Adipose tissue (tissue), 3 donors: ENCODE measurements around the gene LOXL4. TPM values are rescaled to one million over a fixed set of nuclear protein-coding genes. Genes with fewer than 3 reads are reported as not detected.

ENCODE experiments used
- H3K27ac ChIP-seq: one replicate; pipeline ENCODE4 v1.5.1; 2013; ENCODE audit warnings: low read depth, low read length
- WGBS, 3 donors: extraction: QIAGEN DNeasy Blood & Tissue Kit; methylation state at CpG; one replicate each; pipeline ENCODE4 v1.1.7; 2013; 5-methylcytosine and 5-hydroxymethylcytosine counted together
- polyA plus RNA-seq, 3 donors: library from polyadenylated mRNA; stranded (reverse); fragments of 200-250 nt; gene quantifications; one replicate each; pipeline ENCODE4 v1.2.3, GENCODE V29; 2013
- donor health status: healthy with polysubstance abuse.
- donor health status: Bipolar disorder and iron deficiency.
- donor health status: healthy.

LOXL4 gene
- polyA plus RNA-seq, 3 donors = 1.5 to 2.8 (median 2.0) TPM

- no peak overlapping the region for H3K27ac ChIP-seq
- WGBS, 3 donors = 47 to 82% (median 69%) methylated on average over 1 of the region's 1 CpG
Observed at GRCh38 chr10:98226508-98227144, 41.4 kb downstream of the LOXL4 start.

- WGBS, 3 donors = 86 to 98% (median 92%) methylated on average over 1 of the region's 1 CpG
Observed at GRCh38 chr10:98224996-98225395, 43.0 kb downstream of the LOXL4 start.

GRCh38 chr10:98224509-98224908 lies 43.5 kb downstream of the LOXL4 start:
- 76 to 83% (median 81%) methylated on average over 2 of the region's 2 CpGs for WGBS, 3 donors
- H3K27ac ChIP-seq = no peak overlapping the region

More at GRCh38 chr10:98224996-98225395, 43.0 kb downstream of the LOXL4 start:
- no peak overlapping the region for H3K27ac ChIP-seq

- no peak overlapping the region for H3K27ac ChIP-seq
- WGBS, 3 donors = 97 to 99% (median 97%) methylated on average over 6 of the region's 6 CpGs
Observed at GRCh38 chr10:98223874-98224273, 44.1 kb downstream of the LOXL4 start.

- 47 to 81% (median 58%) methylated on average over 1 of the region's 1 CpG for WGBS, 3 donors
- H3K27ac ChIP-seq = no peak overlapping the region
Observed at GRCh38 chr10:98217801-98218200, 50.2 kb downstream of the LOXL4 start.

- WGBS, 3 donors = 97 to 98% (median 97%) methylated on average over 2 of the region's 2 CpGs
Observed at GRCh38 chr10:98215373-98215772, 52.6 kb downstream of the LOXL4 start.

GRCh38 chr10:98213740-98214139 lies 54.3 kb downstream of the LOXL4 start:
- WGBS, 3 donors = 93 to 98% (median 94%) methylated on average over 1 of the region's 1 CpG
- H3K27ac ChIP-seq = no peak overlapping the region

More at GRCh38 chr10:98215373-98215772, 52.6 kb downstream of the LOXL4 start:
- no peak overlapping the region for H3K27ac ChIP-seq

- H3K27ac ChIP-seq = no peak overlapping the region
- 81 to 90% (median 82%) methylated on average over 1 of the region's 1 CpG for WGBS, 3 donors
Observed at GRCh38 chr10:98212196-98212595, 55.8 kb downstream of the LOXL4 start.

- WGBS, 3 donors = 93 to 98% (median 98%) methylated on average over 4 of the region's 4 CpGs
Observed at GRCh38 chr10:98209441-98209840, 58.6 kb downstream of the LOXL4 start.

GRCh38 chr10:98208925-98209324 lies 59.1 kb downstream of the LOXL4 start:
- H3K27ac ChIP-seq = no peak overlapping the region
- WGBS, 3 donors = 96 to 99% (median 98%) methylated on average over 2 of the region's 2 CpGs

More at GRCh38 chr10:98209441-98209840, 58.6 kb downstream of the LOXL4 start:
- H3K27ac ChIP-seq = no peak overlapping the region

GRCh38 chr10:98205351-98205750 lies 62.6 kb downstream of the LOXL4 start:
- WGBS, 3 donors = 91 to 96% (median 92%) methylated on average over 2 of the region's 2 CpGs
- no peak overlapping the region for H3K27ac ChIP-seq

- no peak overlapping the region for H3K27ac ChIP-seq
- 90 to 97% (median 92%) methylated on average over 8 of the region's 8 CpGs for WGBS, 3 donors
Observed at GRCh38 chr10:98202378-98202777, 65.6 kb downstream of the LOXL4 start.

- WGBS, 3 donors = 87 to 96% (median 95%) methylated on average over 5 of the region's 5 CpGs
Observed at GRCh38 chr10:98201760-98202159, 66.2 kb downstream of the LOXL4 start.

More at GRCh38 chr10:98201760-98202159, 66.2 kb downstream of the LOXL4 start:
- H3K27ac ChIP-seq = no peak overlapping the region

Other genes starting within 250 kb of the LOXL4 start
- 1 to 10 TPM in 1 of 3 donors, under 1 TPM in 2; 0.34 to 2.9 (median 0.49) TPM for gene CRTAC1, start 237.6 kb downstream of the LOXL4 start, polyA plus RNA-seq
- gene R3HCC1L, start 133.5 kb downstream of the LOXL4 start, polyA plus RNA-seq = 1 to 10 TPM; 4.6 to 9.2 (median 5.1) TPM
- 1 to 10 TPM; 2.7 to 9.9 (median 7.4) TPM for gene PYROXD2, start 147.0 kb upstream of the LOXL4 start, polyA plus RNA-seq
- 10 to 100 TPM; 23.6 to 45.0 (median 35.8) TPM for gene HPS1, start 178.7 kb upstream of the LOXL4 start, polyA plus RNA-seq